Stimulated activated CD8-positive, alpha-beta memory T cell treated with anti-CD3 and anti-CD28 coated beads, Interleukin-15, amount 100 ng/mL, for 1 hour (primary cell): ENCODE results near the gene MINAR2.

ENCODE experiments used
- DNase-seq: peaks from one replicate; pipeline ENCODE4 v3.0.0-alpha.2; 2020; ENCODE audit warnings: low read depth

Gene MINAR2, protein sequence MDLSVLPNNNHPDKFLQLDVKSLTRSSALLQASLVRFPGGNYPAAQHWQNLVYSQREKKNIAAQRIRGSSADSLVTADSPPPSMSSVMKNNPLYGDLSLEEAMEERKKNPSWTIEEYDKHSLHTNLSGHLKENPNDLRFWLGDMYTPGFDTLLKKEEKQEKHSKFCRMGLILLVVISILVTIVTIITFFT

DNA sequence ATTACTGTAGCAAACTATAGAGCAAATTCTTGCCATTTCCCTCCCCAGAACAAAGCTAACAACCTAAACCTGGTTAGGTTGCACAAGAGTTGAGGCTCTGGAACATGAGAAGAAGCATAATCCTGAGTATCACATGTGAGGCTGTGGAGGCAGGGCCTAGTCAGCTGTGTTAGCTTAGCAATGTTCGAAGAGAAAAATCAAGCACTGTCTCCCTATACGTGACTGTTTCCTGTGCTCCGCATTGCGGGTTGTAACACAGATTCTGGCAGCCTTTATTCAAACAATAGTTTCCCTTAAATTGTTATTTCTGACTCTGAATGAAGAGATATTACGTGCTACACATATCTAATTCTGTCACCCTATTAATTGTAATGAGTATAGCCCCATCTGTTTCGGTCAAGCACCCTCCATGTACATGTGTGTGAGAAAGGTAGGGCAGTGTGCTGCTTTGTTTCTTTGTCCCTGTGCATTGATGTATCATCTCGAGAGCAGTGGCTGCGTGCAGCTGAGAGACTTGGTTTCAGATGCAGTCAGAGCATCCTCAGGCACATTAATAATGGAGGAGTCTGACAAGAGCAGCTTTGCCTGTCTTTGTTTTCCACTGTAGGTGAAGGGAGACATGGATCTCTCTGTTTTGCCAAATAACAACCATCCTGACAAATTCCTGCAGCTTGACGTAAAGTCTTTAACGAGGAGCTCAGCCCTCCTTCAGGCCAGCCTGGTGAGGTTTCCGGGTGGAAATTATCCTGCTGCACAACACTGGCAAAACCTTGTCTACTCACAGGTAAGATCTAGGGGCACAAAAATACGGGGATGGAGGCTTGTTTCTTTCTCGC, at the start of gene MINAR2:
TSS of gene MINAR2 (plus strand) at position 523 of the 836 bp plus-strand sequence. CDS start at position 620, 97 bp downstream.
- DNase-seq, result no peak

DNA sequence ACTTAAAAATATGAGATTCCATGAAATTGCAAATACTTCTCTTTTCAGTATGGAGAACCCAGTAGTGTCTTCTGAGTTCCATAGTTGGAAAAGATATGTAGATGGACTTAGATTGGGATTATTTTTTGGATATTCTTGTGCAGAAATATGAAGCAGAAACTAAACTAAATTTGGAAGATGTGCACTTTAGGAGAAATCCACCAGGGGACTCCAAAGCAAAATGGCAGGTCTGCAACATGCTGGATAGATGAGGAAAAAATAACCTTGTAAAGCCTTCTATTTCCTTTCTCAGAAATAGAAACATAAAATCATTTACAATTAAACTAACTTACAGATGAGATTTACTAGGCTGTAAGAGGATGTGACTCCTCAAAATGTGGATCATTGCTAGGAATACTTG, 49.2 kb upstream of the MINAR2 start:
- DNase-seq, result no peak

DNA sequence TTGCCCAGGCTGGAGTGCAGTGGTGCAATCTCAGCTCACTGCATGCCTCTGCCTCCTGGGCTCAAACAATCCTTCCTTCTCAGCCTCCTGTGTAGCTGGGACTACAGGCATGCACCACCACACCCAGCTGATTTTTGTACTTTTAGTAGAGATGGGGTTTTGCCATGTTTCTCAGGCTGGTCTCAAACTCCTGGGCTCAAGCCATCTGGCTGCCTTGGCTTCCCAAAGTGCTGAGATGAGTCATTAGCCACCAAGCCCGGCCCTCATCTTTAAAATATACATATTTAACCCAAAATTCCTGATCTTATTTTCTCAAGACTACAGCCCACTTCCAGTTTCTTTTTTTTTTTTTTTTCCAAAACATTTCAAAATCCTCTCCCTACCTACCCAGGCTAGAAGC, 31.7 kb upstream of the MINAR2 start:
- no peak for DNase-seq

DNA sequence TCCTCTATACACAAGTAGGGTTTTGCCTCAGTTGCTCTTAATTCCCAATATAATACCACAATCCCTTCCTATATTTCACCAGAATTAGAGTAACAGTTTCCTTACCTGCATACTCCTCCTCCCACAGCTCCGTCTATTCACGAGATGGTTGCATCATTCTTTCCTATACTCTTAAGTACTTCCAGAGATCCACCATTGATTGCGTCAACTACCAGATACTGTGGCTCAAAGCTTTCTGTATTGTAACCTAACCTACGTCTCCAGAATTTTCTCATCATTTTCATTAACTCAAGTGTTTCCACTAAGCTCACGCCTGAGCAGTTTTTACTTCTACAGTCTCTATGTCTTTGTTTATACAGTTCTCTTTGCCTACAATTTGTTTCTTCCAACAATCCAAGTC, 31.2 kb upstream of the MINAR2 start:
- DNase-seq, result no peak

DNA sequence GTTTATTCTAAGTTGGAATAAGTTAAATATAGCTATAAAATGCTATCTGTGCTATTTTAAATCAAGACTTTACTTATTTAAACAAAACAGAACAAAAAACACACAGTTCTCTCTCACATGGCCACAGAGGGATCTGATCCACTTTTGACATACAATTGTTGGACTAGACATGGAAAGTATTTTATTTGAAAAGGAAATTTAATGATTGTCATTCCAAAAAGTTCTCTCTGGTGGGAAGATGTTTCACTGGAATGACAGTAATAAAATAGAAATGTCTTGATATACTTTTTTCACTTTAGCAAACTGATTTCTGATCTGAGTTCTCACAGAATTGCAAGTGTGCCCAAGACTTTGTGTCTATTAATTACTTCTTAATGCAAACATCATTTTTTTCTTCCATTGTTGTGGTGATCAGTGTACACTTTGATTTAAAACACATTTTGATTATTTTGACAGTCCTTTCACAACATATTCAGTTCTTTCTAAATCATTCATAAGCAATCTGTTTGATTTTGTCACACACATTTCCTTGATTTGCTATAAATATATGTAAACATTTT, 30.1 kb upstream of the MINAR2 start:
- DNase-seq, result no peak

DNA sequence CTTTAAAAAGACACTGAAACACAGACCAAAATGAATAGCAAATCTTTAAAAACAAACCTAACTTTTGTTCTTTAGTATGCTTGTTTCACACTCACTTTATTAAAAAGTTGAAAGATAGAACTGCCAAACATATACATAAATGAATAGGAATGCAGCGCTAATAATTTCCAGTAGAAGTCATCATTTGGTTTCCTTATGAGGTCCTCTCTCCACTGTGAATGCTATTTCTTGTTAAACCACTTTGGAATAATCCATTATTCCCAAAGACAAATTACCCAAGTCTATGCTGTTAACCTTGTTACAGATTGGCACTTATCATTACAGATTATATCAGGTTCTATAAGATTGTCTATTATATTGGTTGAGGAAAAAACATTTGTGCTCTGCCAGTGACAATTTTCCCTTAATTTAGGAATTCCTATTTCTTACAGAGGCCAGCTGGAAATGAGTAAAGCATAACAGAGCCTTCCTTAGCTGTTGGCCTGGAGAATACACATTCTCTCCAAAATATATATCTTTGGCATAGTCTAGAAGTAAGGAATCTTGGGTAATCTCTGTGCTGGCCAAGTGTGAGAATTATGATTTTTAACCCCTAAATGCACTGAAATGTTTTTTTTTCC, 29.3 kb upstream of the MINAR2 start:
- DNase-seq, result no peak

DNA sequence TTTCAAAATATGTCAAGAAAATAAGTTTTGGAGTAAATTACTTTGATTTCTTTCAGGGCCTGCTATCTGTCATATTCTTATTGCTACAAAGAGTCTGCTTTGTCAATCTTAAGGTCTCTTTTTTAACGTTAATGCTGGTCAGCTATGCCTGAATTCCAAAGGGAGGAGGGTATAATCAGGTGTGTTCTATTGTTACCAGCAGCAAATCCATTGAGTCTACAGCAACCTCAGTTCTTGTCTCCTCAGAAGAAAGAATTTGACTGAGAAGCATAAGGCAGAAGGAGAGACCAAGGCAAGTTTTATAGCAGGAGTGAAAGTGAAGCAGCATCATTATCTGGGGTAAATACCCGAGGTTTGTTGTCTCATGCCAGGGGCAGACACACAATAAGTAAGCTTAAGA, 23.7 kb upstream of the MINAR2 start:
- DNase-seq, result no peak

DNA sequence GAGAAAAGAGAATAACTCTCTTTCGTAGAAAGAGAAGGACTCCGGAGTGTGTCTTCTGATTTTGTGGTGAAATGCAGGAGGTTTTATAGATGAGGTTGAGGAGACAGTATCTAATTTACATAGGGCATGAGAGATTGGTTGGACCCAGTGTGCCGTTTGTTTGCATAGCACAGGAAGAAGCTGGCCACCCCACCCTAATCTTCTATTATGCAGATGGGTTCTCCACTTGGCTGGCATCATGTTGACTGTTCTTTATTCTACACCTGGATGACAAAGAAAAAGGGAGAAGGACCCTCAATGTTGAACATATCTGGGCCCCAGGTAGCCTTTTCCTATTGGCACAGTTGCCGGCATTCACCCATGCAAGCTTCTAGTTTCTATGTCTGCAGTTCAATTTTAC, 23.2 kb upstream of the MINAR2 start:
- DNase-seq, result no peak

DNA sequence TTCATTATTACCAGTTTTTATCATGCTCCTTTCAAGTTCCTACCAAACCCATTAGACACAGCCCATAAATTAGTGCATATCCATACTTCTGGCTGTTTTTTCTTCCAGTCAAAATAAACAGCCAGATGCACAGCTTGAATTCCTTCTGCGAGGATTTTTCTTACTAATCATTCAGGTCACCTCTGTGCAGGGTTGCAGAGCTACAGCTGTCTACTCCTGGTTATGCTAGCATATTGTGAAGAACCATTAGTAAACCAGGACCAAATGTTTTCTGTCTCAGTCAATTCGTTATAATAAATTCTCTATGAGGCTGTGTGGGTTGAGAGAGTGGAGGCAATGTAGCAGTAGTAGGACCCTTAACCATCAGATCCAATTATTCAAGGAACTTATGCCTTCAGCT, 8.1 kb upstream of the MINAR2 start:
- no peak for DNase-seq

DNA sequence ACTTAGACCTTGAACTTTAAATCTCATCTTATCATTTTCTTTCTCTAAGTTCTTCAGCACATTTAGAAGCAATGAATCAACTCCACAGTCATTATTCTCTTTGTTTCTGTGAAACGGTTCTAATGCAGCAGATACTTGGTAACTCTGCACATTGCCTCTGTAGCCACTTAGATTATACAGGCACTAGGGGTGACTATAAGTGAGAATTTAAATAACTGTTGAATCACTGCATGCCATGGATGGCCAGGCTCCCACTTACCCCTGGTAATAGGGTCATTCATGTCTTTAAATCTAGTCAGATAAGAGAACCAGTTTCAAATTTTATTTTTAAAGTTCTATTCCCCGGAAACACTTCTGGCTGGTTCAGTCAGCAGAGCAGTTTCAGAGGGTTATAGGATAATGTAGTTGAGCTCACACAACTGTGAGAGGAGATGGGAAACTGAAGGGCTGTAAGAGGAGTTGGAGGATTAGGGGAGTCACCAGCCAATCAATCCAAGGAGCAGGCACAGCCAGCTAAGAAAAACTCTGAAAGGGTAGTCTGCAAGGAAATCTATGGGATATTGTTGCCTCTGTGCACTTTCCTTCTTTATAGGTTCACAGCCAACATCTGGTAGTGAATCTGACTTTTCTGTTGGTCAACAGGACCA, 4.2 kb upstream of the MINAR2 start:
- no peak for DNase-seq

DNA sequence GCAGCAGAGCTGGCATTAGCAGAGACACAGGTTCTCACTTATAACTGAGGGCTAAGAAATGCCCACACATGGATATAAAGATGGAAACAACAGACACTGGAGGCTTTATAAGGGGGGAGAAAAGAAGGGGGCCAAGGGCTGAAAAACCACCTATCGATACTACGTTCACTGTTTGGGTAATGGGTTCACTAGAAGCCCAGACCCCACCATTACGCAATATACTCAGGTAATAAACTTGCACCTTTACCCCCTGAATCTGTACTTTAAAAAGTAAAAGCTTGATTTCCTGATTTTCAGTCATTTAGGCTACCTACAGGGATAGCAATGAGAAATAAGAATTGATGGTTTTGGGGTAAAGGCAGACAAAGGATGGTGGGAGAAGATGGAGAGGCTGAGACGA, 1.9 kb upstream of the MINAR2 start:
- DNase-seq, result no peak

DNA sequence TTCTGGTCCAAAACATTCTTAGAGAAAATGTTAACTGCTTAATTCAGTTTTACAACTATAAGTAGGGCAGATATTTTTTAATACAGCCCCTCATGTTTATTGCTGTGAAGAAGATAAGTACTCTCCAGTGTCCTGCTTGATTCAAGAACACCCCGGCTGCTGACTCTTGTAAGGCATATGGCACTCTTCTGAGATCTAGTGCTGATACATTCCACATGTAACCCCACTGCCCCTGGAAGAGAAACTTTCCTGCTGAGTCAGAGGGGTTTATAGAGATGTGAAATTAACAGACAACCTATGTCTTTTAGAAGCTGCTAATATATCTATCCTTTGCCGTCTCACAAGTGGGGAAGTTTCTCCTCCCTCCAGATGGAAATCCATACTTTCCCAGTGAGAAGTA, 1.0 kb upstream of the MINAR2 start:
- DNase-seq, result no peak

DNA sequence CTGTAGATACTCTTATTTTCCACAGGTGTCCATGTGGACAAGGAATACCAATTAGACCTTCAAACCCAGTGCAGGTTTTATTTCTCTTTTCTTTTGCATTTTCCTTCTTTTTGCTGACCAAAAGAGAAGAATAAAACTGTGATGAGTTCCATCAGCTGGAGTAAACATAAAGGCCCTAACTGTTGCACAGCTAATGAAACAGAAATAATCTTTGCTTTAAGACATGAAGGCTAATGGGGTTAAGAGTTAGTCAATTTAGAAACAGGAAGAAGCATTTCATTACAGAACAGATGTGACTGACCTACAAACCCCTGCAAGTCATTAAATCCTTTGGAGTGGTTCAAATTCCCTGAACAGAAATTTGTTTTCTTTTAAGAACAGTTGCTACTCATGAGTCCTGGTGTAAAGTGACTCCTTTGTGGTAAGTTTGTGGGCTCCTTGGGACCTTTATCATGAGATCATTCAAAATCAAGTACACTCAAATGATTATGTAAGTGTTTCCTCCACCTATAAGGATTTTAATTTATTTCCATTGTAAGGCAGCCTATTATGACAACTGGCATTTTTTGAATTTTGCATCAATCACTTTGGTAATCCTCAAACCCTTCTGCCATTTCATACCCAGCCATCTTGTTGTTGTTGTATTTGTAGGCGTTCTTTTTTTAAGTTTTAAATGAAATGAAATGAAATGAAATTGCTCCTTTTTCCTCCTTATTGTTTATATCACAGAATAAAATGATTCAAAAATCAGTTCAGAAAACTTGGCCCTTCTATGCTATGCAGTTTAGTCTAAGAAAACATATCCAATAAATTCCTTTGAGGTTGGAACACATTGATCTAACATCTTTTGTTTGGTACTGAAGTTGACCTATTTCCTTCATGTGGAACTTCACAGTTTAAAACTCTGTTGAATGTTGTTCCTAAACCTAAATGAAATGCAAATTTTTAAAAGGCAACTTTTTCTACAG, 1.3 kb downstream of the MINAR2 start:
- no peak for DNase-seq

DNA sequence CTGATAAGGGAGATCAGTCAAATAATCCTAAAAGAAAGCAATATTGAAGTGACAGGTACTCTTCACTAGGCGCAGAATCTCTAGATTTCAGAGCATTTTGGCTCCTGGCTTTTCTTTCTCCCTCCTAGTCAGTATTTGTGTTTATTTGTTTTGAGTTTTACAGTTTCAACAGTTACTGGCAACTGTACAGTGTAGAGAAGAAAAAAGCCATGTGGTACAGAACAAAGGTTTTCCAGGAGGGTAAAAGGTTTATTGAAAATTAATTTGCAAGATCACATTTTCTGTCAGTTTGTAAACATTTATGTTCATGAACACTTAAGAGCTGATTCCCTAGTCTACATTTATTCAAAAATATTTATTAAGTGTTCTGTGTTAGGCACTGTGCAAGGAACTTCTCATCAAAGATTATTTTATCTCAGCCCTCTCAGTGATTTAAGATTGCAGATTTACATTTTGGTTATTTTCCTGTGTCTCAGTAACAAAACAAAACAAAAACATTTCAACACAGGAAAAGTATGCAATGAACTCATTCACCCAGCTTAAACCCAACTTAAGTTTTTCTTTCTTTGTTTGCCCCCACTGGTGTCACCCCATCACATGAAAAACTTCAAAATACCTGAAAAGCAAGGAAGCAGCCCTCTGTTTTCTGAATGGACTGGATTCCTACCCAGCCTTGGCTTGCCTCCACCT, 12.9 kb downstream of the MINAR2 start:
- no peak for DNase-seq

DNA sequence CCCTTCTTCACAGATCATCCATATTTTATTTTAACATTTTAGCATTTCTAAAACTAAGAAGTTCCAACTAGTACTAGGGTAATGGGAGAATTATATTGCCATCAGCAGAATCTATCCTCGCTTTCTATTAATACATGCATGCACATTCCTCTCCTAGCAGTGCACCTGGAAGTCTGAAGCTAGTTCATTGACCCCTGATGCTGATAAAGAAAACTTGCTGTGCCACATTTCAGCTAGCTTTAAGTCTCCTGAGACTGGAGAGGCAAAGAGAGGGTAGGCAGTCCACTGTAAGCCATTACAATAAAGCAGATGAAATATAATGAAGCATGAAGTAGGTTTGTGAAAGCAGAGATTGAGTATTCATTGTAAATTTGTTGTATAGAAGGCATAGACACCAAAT, 15.8 kb downstream of the MINAR2 start:
- DNase-seq, result no peak

DNA sequence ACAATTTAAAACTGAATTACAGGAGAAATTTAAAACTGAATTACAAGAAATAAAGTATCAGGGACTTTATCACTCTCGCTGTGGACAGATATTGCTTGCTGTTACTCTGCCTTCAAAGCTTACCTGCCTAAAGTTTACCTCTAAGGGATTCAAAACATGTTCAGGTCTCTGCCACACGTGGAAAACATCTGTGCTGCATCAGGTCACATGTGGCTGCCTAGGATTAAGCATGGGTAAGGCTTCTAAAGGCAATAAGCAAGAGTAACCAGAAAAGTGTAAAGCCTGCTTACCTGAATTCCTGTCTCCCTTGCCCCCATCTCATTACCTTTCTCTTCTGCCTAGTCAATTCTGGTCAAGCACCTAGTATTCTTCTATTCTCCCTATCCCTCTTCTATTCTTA, 18.9 kb downstream of the MINAR2 start:
- no peak for DNase-seq

DNA sequence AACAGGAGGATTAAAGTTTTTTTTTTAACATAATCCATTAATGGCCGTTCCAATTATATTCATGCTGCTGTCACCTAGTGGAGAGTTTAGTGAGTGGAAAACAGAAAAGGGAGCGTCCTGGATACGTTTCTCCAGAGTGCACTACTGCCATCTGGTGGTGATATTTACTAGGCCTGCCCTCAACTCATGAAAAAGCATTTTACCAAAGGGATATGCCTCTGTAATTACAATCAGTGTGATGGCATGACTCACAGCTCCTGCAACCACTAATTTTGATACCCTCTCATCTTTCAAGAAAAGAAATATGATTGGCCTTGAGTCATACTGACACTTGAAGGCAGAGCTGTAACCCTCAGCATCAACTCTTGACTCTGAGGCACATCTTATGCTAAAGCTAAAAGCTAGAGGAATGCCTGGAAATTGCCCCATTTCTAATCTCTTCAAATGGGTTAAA, 20.1 kb downstream of the MINAR2 start:
- DNase-seq, result peak; percentile 12

DNA sequence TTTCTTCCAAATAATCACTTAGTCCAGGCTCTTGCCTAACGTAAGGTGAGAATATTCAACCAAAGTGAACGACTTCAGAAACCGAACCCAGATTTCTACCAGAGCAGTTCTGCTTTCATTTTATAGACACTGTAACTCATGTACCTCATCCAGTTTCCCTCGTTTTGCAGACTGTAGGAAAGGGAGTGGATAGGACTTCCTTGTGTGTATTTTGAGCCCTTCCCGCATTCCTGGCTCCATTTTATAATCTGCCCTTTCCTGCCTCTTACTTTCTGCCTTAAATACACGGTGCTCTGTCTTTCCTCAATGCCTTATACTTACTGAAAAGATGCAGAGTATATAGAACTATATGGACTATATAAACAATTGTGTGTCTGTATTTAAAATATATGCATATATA, 20.8 kb downstream of the MINAR2 start:
- no peak for DNase-seq

DNA sequence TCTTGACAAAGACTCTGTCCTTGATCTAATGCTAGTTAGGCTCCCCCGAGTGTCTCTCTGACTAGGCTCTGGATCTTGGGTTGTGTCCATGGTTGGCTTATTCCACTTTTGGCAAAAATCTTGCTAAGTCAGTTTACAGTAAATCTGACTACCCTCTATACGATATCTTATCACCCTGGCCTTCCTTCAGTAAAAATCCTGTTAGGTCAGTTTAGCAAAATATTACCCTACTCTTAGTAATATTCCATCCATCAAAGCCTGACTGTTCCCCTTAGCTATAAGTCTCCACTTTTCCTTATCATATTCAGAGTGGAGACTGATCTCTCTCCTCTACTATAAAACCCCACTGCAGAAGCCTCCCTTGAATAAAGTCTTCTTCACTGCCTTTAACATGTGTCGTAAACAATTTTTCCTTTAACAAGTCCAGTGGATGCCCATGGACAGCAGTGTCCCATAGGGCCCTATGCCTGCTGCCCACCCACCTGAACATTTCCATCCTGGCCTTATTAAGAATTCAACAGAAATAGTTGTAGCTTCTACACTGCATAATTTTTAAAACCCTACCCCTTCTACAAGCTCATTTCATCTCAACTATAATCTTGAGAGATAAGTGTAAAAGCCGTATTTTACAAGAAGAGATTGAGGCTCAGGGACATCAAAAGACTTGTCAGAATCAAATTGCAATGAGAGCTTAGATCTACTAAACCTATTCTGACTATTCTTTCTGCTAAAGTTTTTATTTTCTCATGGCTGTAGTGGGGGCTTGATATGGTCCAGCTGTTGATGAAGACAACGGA, 22.3 kb downstream of the MINAR2 start:
- no peak for DNase-seq
